T-helper 2 cell treated with Interferon-gamma antibody and Interleukin-4, amounts not matched to agents 100 ng/mL and 5 ng/mL, for 36 hours (primary cell): ENCODE data around the gene PDE4D. TPM values are rescaled to one million over a fixed set of nuclear protein-coding genes. Genes with fewer than 3 reads are reported as not detected.

Experiments
- intact Hi-C: fragments of 100-400 bp; cut with micrococcal nuclease; formaldehyde crosslinking; loops from one replicate; pipeline ENCODE4 v1.15.1; 2023
- total RNA-seq: library from RNA; stranded (reverse); gene quantifications from 2 replicates; pipeline ENCODE4 v1.2.3, GENCODE V29; 2022

The PDE4D gene
- total RNA-seq, 1 donor from 2014 or later = 60.2 TPM

GRCh38 chr5:59266410-59266809 is 627.1 kb downstream of the PDE4D start:
- intact Hi-C loops = no loop called here

GRCh38 chr5:59264639-59265245 is 628.8 kb downstream of the PDE4D start:
- intact Hi-C loops = no loop called here

GRCh38 chr5:59264013-59264412 is 629.5 kb downstream of the PDE4D start:
- intact Hi-C loops = no loop called here

GRCh38 chr5:59261969-59262368 is 631.6 kb downstream of the PDE4D start:
- intact Hi-C loops = no loop called here

- intact Hi-C loops = no loop called here
Measured at GRCh38 chr5:59260973-59261372, 632.6 kb downstream of the PDE4D start.

GRCh38 chr5:59260200-59260599 is 633.3 kb downstream of the PDE4D start:
- intact Hi-C loops = no loop called here

- intact Hi-C loops = no loop called here
Measured at GRCh38 chr5:59259237-59259636, 634.3 kb downstream of the PDE4D start.

- intact Hi-C loops = no loop called here
Measured at GRCh38 chr5:59257488-59258400, 635.8 kb downstream of the PDE4D start.

- intact Hi-C loops = no loop called here
Measured at GRCh38 chr5:59256331-59256730, 637.2 kb downstream of the PDE4D start.

GRCh38 chr5:59254055-59254687 is 639.4 kb downstream of the PDE4D start:
- intact Hi-C loops = no loop called here

GRCh38 chr5:59253625-59254024 is 639.9 kb downstream of the PDE4D start:
- intact Hi-C loops = no loop called here

- intact Hi-C loops = no loop called here
Measured at GRCh38 chr5:59251627-59252026, 641.9 kb downstream of the PDE4D start.

- intact Hi-C loops = no loop called here
Measured at GRCh38 chr5:59249726-59250125, 643.8 kb downstream of the PDE4D start.

- intact Hi-C loops = no loop called here
Measured at GRCh38 chr5:59249160-59249559, 644.4 kb downstream of the PDE4D start.

- intact Hi-C loops = no loop called here
Measured at GRCh38 chr5:59246882-59247281, 646.6 kb downstream of the PDE4D start.

- intact Hi-C loops = no loop called here
Measured at GRCh38 chr5:59246145-59246869, 647.2 kb downstream of the PDE4D start.

- intact Hi-C loops = no loop called here
Measured at GRCh38 chr5:59245198-59245597, 648.3 kb downstream of the PDE4D start.

- intact Hi-C loops = no loop called here
Measured at GRCh38 chr5:59241552-59241951, 652.0 kb downstream of the PDE4D start.

GRCh38 chr5:59241119-59241518 is 652.4 kb downstream of the PDE4D start:
- intact Hi-C loops = no loop called here

GRCh38 chr5:59238126-59238902 is 655.2 kb downstream of the PDE4D start:
- intact Hi-C loops = no loop called here

GRCh38 chr5:59236986-59237385 is 656.5 kb downstream of the PDE4D start:
- intact Hi-C loops = no loop called here
